SU-DHL-6 (cell line): Measurements from ENCODE around the gene CXCL10.

ENCODE experiments used
- H2AFZ ChIP-seq: fragments of 200-600 bp; sonication (generic); 2 replicates; pipeline ENCODE4 v1.6.1; 2014; ENCODE audit warnings: low read depth, mild to moderate bottlenecking, moderate library complexity, mixed read lengths, antibody characterized with exemption, low read length; ENCODE audit not compliant: severe bottlenecking
- H3F3A ChIP-seq: fragments of 200-600 bp; shearing (Covaris generic); 2 replicates; pipeline ENCODE4 v1.6.0; 2016; ENCODE audit warnings: antibody characterized with exemption, mild to moderate bottlenecking; ENCODE audit not compliant: insufficient read depth
- H3K27ac ChIP-seq: fragments of 200-600 bp; sonication (generic); 2 replicates; pipeline ENCODE4 v1.5.1; 2016; ENCODE audit warnings: low read depth, mild to moderate bottlenecking, low read length, moderate library complexity, mixed read lengths
- H3K27me3 ChIP-seq: fragments of 200-600 bp; sonication (generic), shearing (Covaris generic); 2 replicates; pipeline ENCODE4 v1.6.0; 2014; ENCODE audit warnings: mild to moderate bottlenecking, low read length
- H3K36me3 ChIP-seq: fragments of 200-600 bp; sonication (generic); 2 replicates; pipeline ENCODE4 v1.6.1; 2014; ENCODE audit warnings: mild to moderate bottlenecking, low read length, mixed read lengths
- H3K4me2 ChIP-seq: fragments of 300-600, 200-600 bp; shearing (Covaris generic), sonication (generic); 2 replicates; pipeline ENCODE4 v1.6.0; 2014; ENCODE audit warnings: low read length, low read depth, mild to moderate bottlenecking; ENCODE audit not compliant: poor library complexity, severe bottlenecking
- H3K4me3 ChIP-seq: fragments of 200-600 bp; sonication (generic); 2 replicates; pipeline ENCODE4 v1.5.1; 2014; ENCODE audit warnings: antibody characterized with exemption, low read length, mild to moderate bottlenecking, mixed read lengths; ENCODE audit not compliant: insufficient read depth, poor library complexity, severe bottlenecking
- H3K79me2 ChIP-seq: fragments of 200-600 bp; sonication (generic); 2 replicates; pipeline ENCODE4 v1.6.1; 2014; ENCODE audit warnings: mild to moderate bottlenecking, low read length, moderate library complexity; ENCODE audit not compliant: insufficient read depth
- H3K9ac ChIP-seq: fragments of 200-600 bp; sonication (generic); 2 replicates; pipeline ENCODE4 v1.7.0; 2014; ENCODE audit warnings: mild to moderate bottlenecking, low read length
- H3K9me2 ChIP-seq: fragments of 200-600 bp; sonication (generic); replicated peaks from 2 replicates; pipeline ENCODE4 v1.6.1; 2014; ENCODE audit warnings: low read length; ENCODE audit not compliant: insufficient read depth
- H3K9me3 ChIP-seq: fragments of 200-600 bp; sonication (generic); 2 replicates; pipeline ENCODE4 v1.6.1; 2014; ENCODE audit warnings: low read length, mixed read lengths; ENCODE audit not compliant: insufficient read depth
- H4K20me1 ChIP-seq: fragments of 200-600 bp; sonication (generic); 2 replicates; pipeline ENCODE4 v1.6.1; 2014; ENCODE audit warnings: low read depth, mild to moderate bottlenecking, antibody characterized with exemption, low read length, moderate library complexity, mixed read lengths
- EZH2phosphoT487 ChIP-seq: fragments of 200-600 bp; sonication (generic), shearing (Covaris generic); conservative IDR thresholded peaks from 2 replicates; pipeline ENCODE4 v1.6.1; 2018; ENCODE audit warnings: mild to moderate bottlenecking, antibody characterized with exemption, low read length, moderate library complexity, mixed read lengths
- TF ChIP-seq, protein P1 (sequence below): fragments of 200-600 bp; sonication (generic); IDR thresholded peaks from one replicate; pipeline ENCODE4 v1.5.1; 2017; ENCODE audit warnings: antibody characterized with exemption, mild to moderate bottlenecking, low read length, moderate library complexity; ENCODE audit not compliant: insufficient read depth, poor library complexity, severe bottlenecking

CXCL10 gene

DNA sequence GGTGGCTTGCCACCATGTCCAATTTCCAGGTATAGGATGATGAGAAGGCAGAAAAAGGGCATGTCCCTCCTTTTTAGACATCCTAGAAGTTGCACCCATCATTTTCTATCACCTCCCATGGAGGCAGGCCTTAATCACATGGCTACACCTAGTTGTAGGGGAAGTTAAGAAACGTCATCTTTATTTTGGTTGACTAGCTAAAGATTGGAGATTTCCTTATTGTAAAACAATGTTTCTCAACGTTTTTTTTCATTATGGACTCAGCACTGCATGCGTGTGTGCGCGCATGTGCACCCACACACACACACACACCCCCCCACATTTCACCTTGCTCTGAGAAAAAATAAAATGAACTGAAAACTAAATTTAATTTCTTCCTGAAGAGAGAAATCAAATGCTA lies 14.0 kb downstream of the CXCL10 start:
- Histone ChIP-seq H3K9ac (no peak overlapping the region), H3K79me2 (no peaks in the 10 kb centered on the region), H3K9me3 (no peaks in the 10 kb centered on the region), H3F3A (no peaks in the 10 kb centered on the region), H3K27me3 (no peaks in the 10 kb centered on the region), H3K36me3 (no peaks in the 10 kb centered on the region), H3K4me3 (no peak overlapping the region), H3K27ac (no peak overlapping the region), H2AFZ (no peak overlapping the region), H3K4me2 (no peak overlapping the region), H3K9me2 (no peaks in the 10 kb centered on the region), H4K20me1 (no peaks in the 10 kb centered on the region)
- TF ChIP-seq EZH2phosphoT487: no peak
- TF ChIP-seq, protein P1, sequence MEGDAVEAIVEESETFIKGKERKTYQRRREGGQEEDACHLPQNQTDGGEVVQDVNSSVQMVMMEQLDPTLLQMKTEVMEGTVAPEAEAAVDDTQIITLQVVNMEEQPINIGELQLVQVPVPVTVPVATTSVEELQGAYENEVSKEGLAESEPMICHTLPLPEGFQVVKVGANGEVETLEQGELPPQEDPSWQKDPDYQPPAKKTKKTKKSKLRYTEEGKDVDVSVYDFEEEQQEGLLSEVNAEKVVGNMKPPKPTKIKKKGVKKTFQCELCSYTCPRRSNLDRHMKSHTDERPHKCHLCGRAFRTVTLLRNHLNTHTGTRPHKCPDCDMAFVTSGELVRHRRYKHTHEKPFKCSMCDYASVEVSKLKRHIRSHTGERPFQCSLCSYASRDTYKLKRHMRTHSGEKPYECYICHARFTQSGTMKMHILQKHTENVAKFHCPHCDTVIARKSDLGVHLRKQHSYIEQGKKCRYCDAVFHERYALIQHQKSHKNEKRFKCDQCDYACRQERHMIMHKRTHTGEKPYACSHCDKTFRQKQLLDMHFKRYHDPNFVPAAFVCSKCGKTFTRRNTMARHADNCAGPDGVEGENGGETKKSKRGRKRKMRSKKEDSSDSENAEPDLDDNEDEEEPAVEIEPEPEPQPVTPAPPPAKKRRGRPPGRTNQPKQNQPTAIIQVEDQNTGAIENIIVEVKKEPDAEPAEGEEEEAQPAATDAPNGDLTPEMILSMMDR: no peak

- Histone ChIP-seq H2AFZ (no peak within 1 kb of the TSS), H3K9ac (no peak within 1 kb of the TSS), H3K4me2 (no peak within 1 kb of the TSS), H3K27ac (no peak within 1 kb of the TSS), H3K9me3 (no peaks in the 10 kb centered on the region), H3K36me3 (no peaks in the 10 kb centered on the region), H3K4me3 (no peak within 1 kb of the TSS), H3K79me2 (no peaks in the 10 kb centered on the region), H3K27me3 (no peaks in the 10 kb centered on the region), H3K9me2 (no peaks in the 10 kb centered on the region), H3F3A (no peaks in the 10 kb centered on the region), H4K20me1 (no peaks in the 10 kb centered on the region)
- TF ChIP-seq, protein P1: no peak
- no peak for TF ChIP-seq EZH2phosphoT487
Measured at GRCh38 chr4:76007089-76007862, 16.0 kb downstream of the CXCL10 start, which contains the start of gene CXCL9. CXCL9 (minus strand) TSS chr4:76007509; CDS start chr4:76007449, 60 bp downstream.

GRCh38 chr4:76003620-76004019 lies 19.7 kb downstream of the CXCL10 start:
- H3K9me2 ChIP-seq: no peaks in the 10 kb centered on the region
- no peaks in the 10 kb centered on the region for H3K9me3 ChIP-seq
- TF ChIP-seq EZH2phosphoT487: no peak
- TF ChIP-seq, protein P1: no peak
- H3K27me3 ChIP-seq: no peaks in the 10 kb centered on the region
- no peak overlapping the region for H3K4me3 ChIP-seq
- H3K79me2 ChIP-seq: no peaks in the 10 kb centered on the region
- H3K27ac ChIP-seq: no peak overlapping the region
- H4K20me1 ChIP-seq: no peaks in the 10 kb centered on the region
- H3K9ac ChIP-seq: no peak overlapping the region
- H2AFZ ChIP-seq: no peak overlapping the region
- H3F3A ChIP-seq: no peaks in the 10 kb centered on the region
- H3K4me2 ChIP-seq: no peak overlapping the region
- H3K36me3 ChIP-seq: no peaks in the 10 kb centered on the region
